ENCODE measurements around the gene C11orf97.

DNA sequence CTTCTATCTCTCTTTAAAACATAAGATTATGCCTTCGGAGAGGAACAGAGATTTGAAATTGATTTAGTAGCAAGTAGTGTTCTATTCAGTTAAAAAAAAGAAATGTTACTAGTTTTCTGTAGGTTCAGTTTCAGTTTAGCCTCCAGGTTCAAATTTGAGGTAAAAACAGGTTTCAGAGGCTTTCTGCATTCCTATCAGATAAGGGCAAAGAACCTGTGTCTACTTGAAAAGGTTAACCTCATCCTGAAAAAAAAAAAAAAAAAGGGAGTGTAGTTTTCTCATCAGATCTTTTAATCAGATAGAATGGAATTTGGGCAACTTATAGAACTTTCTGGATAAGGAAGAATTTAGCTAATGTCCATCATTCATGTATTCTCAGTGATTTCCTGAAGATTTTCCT is 12.1 kb downstream of the C11orf97 start:
- TF ChIP-seq, protein P1, sequence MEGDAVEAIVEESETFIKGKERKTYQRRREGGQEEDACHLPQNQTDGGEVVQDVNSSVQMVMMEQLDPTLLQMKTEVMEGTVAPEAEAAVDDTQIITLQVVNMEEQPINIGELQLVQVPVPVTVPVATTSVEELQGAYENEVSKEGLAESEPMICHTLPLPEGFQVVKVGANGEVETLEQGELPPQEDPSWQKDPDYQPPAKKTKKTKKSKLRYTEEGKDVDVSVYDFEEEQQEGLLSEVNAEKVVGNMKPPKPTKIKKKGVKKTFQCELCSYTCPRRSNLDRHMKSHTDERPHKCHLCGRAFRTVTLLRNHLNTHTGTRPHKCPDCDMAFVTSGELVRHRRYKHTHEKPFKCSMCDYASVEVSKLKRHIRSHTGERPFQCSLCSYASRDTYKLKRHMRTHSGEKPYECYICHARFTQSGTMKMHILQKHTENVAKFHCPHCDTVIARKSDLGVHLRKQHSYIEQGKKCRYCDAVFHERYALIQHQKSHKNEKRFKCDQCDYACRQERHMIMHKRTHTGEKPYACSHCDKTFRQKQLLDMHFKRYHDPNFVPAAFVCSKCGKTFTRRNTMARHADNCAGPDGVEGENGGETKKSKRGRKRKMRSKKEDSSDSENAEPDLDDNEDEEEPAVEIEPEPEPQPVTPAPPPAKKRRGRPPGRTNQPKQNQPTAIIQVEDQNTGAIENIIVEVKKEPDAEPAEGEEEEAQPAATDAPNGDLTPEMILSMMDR (tag by site-specific recombination; IDR thresholded peaks at IDR 0.05), result no peak
- no peak for TF ChIP-seq RBAK (tag by site-specific recombination; IDR thresholded peaks at IDR 0.05)
- no peak for TF ChIP-seq ZNF292 (tag by site-specific recombination; IDR thresholded peaks at IDR 0.05; ENCODE audit: borderline replicate concordance, low read depth)
- no peak for TF ChIP-seq BCL11A (tag by site-specific recombination; IDR thresholded peaks at IDR 0.05; ENCODE audit: low read depth)
- TF ChIP-seq, protein P2, sequence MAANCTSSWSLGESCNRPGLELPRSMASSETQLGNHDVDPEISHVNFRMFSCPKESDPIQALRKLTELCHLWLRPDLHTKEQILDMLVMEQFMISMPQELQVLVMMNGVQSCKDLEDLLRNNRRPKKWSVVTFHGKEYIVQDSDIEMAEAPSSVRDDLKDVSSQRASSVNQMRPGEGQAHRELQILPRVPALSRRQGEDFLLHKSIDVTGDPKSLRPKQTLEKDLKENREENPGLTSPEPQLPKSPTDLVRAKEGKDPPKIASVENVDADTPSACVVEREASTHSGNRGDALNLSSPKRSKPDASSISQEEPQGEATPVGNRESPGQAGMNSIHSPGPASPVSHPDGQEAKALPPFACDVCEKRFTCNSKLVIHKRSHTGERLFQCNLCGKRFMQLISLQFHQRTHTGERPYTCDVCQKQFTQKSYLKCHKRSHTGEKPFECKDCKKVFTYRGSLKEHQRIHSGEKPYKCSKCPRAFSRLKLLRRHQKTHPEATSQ (tag by site-specific recombination; IDR thresholded peaks at IDR 0.05), result no peak
- TF ChIP-seq, protein P3, sequence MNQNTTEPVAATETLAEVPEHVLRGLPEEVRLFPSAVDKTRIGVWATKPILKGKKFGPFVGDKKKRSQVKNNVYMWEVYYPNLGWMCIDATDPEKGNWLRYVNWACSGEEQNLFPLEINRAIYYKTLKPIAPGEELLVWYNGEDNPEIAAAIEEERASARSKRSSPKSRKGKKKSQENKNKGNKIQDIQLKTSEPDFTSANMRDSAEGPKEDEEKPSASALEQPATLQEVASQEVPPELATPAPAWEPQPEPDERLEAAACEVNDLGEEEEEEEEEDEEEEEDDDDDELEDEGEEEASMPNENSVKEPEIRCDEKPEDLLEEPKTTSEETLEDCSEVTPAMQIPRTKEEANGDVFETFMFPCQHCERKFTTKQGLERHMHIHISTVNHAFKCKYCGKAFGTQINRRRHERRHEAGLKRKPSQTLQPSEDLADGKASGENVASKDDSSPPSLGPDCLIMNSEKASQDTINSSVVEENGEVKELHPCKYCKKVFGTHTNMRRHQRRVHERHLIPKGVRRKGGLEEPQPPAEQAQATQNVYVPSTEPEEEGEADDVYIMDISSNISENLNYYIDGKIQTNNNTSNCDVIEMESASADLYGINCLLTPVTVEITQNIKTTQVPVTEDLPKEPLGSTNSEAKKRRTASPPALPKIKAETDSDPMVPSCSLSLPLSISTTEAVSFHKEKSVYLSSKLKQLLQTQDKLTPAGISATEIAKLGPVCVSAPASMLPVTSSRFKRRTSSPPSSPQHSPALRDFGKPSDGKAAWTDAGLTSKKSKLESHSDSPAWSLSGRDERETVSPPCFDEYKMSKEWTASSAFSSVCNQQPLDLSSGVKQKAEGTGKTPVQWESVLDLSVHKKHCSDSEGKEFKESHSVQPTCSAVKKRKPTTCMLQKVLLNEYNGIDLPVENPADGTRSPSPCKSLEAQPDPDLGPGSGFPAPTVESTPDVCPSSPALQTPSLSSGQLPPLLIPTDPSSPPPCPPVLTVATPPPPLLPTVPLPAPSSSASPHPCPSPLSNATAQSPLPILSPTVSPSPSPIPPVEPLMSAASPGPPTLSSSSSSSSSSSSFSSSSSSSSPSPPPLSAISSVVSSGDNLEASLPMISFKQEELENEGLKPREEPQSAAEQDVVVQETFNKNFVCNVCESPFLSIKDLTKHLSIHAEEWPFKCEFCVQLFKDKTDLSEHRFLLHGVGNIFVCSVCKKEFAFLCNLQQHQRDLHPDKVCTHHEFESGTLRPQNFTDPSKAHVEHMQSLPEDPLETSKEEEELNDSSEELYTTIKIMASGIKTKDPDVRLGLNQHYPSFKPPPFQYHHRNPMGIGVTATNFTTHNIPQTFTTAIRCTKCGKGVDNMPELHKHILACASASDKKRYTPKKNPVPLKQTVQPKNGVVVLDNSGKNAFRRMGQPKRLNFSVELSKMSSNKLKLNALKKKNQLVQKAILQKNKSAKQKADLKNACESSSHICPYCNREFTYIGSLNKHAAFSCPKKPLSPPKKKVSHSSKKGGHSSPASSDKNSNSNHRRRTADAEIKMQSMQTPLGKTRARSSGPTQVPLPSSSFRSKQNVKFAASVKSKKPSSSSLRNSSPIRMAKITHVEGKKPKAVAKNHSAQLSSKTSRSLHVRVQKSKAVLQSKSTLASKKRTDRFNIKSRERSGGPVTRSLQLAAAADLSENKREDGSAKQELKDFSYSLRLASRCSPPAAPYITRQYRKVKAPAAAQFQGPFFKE (tag by site-specific recombination; IDR thresholded peaks at IDR 0.05; ENCODE audit: borderline replicate concordance), result no peak
- TF ChIP-seq, protein P4, sequence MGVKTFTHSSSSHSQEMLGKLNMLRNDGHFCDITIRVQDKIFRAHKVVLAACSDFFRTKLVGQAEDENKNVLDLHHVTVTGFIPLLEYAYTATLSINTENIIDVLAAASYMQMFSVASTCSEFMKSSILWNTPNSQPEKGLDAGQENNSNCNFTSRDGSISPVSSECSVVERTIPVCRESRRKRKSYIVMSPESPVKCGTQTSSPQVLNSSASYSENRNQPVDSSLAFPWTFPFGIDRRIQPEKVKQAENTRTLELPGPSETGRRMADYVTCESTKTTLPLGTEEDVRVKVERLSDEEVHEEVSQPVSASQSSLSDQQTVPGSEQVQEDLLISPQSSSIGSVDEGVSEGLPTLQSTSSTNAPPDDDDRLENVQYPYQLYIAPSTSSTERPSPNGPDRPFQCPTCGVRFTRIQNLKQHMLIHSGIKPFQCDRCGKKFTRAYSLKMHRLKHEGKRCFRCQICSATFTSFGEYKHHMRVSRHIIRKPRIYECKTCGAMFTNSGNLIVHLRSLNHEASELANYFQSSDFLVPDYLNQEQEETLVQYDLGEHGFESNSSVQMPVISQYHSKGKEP (tag by site-specific recombination; IDR thresholded peaks at IDR 0.05), result no peak
- no peak for TF ChIP-seq ZBTB1 (tag by site-specific recombination; IDR thresholded peaks at IDR 0.05)
- TF ChIP-seq, protein P5, sequence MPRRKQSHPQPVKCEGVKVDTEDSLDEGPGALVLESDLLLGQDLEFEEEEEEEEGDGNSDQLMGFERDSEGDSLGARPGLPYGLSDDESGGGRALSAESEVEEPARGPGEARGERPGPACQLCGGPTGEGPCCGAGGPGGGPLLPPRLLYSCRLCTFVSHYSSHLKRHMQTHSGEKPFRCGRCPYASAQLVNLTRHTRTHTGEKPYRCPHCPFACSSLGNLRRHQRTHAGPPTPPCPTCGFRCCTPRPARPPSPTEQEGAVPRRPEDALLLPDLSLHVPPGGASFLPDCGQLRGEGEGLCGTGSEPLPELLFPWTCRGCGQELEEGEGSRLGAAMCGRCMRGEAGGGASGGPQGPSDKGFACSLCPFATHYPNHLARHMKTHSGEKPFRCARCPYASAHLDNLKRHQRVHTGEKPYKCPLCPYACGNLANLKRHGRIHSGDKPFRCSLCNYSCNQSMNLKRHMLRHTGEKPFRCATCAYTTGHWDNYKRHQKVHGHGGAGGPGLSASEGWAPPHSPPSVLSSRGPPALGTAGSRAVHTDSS (tag by site-specific recombination; IDR thresholded peaks at IDR 0.05), result no peak
- TF ChIP-seq, protein P6, sequence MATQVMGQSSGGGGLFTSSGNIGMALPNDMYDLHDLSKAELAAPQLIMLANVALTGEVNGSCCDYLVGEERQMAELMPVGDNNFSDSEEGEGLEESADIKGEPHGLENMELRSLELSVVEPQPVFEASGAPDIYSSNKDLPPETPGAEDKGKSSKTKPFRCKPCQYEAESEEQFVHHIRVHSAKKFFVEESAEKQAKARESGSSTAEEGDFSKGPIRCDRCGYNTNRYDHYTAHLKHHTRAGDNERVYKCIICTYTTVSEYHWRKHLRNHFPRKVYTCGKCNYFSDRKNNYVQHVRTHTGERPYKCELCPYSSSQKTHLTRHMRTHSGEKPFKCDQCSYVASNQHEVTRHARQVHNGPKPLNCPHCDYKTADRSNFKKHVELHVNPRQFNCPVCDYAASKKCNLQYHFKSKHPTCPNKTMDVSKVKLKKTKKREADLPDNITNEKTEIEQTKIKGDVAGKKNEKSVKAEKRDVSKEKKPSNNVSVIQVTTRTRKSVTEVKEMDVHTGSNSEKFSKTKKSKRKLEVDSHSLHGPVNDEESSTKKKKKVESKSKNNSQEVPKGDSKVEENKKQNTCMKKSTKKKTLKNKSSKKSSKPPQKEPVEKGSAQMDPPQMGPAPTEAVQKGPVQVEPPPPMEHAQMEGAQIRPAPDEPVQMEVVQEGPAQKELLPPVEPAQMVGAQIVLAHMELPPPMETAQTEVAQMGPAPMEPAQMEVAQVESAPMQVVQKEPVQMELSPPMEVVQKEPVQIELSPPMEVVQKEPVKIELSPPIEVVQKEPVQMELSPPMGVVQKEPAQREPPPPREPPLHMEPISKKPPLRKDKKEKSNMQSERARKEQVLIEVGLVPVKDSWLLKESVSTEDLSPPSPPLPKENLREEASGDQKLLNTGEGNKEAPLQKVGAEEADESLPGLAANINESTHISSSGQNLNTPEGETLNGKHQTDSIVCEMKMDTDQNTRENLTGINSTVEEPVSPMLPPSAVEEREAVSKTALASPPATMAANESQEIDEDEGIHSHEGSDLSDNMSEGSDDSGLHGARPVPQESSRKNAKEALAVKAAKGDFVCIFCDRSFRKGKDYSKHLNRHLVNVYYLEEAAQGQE (tag by site-specific recombination; IDR thresholded peaks at IDR 0.05), result no peak
- TF ChIP-seq, protein P7, sequence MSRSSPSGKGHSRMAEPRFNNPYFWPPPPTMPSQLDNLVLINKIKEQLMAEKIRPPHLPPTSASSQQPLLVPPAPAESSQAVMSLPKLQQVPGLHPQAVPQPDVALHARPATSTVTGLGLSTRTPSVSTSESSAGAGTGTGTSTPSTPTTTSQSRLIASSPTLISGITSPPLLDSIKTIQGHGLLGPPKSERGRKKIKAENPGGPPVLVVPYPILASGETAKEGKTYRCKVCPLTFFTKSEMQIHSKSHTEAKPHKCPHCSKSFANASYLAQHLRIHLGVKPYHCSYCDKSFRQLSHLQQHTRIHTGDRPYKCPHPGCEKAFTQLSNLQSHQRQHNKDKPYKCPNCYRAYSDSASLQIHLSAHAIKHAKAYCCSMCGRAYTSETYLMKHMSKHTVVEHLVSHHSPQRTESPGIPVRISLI (tag by site-specific recombination; IDR thresholded peaks at IDR 0.05), result no peak
- TF ChIP-seq ZNF302 (tag by site-specific recombination; IDR thresholded peaks at IDR 0.05; ENCODE audit: low read depth), result no peak
- TF ChIP-seq, protein P8, sequence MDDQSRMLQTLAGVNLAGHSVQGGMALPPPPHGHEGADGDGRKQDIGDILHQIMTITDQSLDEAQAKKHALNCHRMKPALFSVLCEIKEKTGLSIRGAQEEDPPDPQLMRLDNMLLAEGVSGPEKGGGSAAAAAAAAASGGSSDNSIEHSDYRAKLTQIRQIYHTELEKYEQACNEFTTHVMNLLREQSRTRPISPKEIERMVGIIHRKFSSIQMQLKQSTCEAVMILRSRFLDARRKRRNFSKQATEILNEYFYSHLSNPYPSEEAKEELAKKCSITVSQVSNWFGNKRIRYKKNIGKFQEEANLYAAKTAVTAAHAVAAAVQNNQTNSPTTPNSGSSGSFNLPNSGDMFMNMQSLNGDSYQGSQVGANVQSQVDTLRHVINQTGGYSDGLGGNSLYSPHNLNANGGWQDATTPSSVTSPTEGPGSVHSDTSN (CRISPR knock-in tag; IDR thresholded peaks at IDR 0.05), result no peak
- no peak for TF ChIP-seq SALL2 (tag by site-specific recombination; IDR thresholded peaks at IDR 0.05; ENCODE audit: borderline replicate concordance)
